HG03064 (cell line): ENCODE results near the gene MFSD8.
A peak's percentile ranks its signal among the peaks of the same experiment; 100 is the strongest.
"Not testable (repeated sequence)": the region's sequence is repeated elsewhere in the genome, so short reads cannot be mapped to it uniquely, and the experiment has no call there.

Experiments
- ATAC-seq: cut with Tn5 transposase; IDR thresholded peaks from one replicate; pipeline ENCODE4 v1.9.1; 2021; ENCODE audit warnings: low read depth; ENCODE audit not compliant: unreplicated experiment

The MFSD8 gene

GRCh38 chr4:127959794-127960193 is 5.2 kb downstream of the MFSD8 start:
- no peak for ATAC-seq

GRCh38 chr4:127957105-127957504 is 7.9 kb downstream of the MFSD8 start:
- no peak for ATAC-seq

GRCh38 chr4:127936974-127937373 is 28.0 kb downstream of the MFSD8 start:
- ATAC-seq = no peak

- ATAC-seq = not testable (repeated sequence)
Measured at GRCh38 chr4:127931836-127932235, 33.1 kb downstream of the MFSD8 start.

GRCh38 chr4:127930175-127930574 is 34.8 kb downstream of the MFSD8 start:
- ATAC-seq = no peak

- ATAC-seq = not testable (repeated sequence)
Measured at GRCh38 chr4:127925720-127926119, 39.3 kb downstream of the MFSD8 start.

GRCh38 chr4:127922226-127922625 is 42.7 kb downstream of the MFSD8 start:
- no peak for ATAC-seq

- ATAC-seq = no peak
Measured at GRCh38 chr4:127920521-127920920, 44.5 kb downstream of the MFSD8 start.

- ATAC-seq = no peak
Measured at GRCh38 chr4:127917151-127917550, 47.8 kb downstream of the MFSD8 start.

- no peak for ATAC-seq
Measured at GRCh38 chr4:127916512-127916911, 48.5 kb downstream of the MFSD8 start.

GRCh38 chr4:127905029-127905428 is 59.9 kb downstream of the MFSD8 start:
- no peak for ATAC-seq

GRCh38 chr4:127899682-127900081 is 65.3 kb downstream of the MFSD8 start:
- not testable (repeated sequence) for ATAC-seq

- no peak for ATAC-seq
Measured at GRCh38 chr4:127896528-127896927, 68.4 kb downstream of the MFSD8 start.

- no peak for ATAC-seq
Measured at GRCh38 chr4:127896069-127896468, 68.9 kb downstream of the MFSD8 start.

GRCh38 chr4:127889903-127890302 is 75.1 kb downstream of the MFSD8 start:
- no peak for ATAC-seq

- no peak for ATAC-seq
Measured at GRCh38 chr4:127888559-127888958, 76.4 kb downstream of the MFSD8 start.

GRCh38 chr4:127881563-127881864 is 83.5 kb downstream of the MFSD8 start:
- peak; percentile 34 for ATAC-seq

GRCh38 chr4:127880763-127881562 is 84.0 kb downstream of the MFSD8 start, which contains the start of gene PLK4:
PLK4 (plus strand) TSS chr4:127880893; CDS start chr4:127881135, 242 bp downstream.
- ATAC-seq = peak; percentile 95

- no peak for ATAC-seq
Measured at GRCh38 chr4:127875791-127876190, 89.2 kb downstream of the MFSD8 start.

GRCh38 chr4:127870688-127871087 is 94.3 kb downstream of the MFSD8 start:
- ATAC-seq = no peak

GRCh38 chr4:127870281-127870680 is 94.7 kb downstream of the MFSD8 start:
- no peak for ATAC-seq

GRCh38 chr4:127868196-127868595 is 96.8 kb downstream of the MFSD8 start:
- no peak for ATAC-seq
